ENCODE measurements around the gene TCF12.

TCF12 gene

GRCh38 chr15:57134071-57134605 lies 215.7 kb downstream of the TCF12 start:
- no peak for DNase-seq (ENCODE audit: low spot score)
- no peak for TF ChIP-seq CTCF (IDR thresholded peaks at IDR 0.05; ENCODE audit: borderline replicate concordance, control extremely low read depth, extremely low read depth, insufficient read depth, missing control alignments)
- in situ Hi-C loops (cut with MboI; ENCODE audit: low sequenced_read_pairs, unreplicated experiment): loop anchor here (10.0 to 25.0 kb wide), 2 partner anchors 319 to 647 kb away; no protein-coding TSS in a partner anchor

GRCh38 chr15:57134851-57135250 lies 216.4 kb downstream of the TCF12 start:
- no peak for TF ChIP-seq CTCF (IDR thresholded peaks at IDR 0.05; ENCODE audit: borderline replicate concordance, control extremely low read depth, extremely low read depth, insufficient read depth, missing control alignments)
- no peak for DNase-seq (ENCODE audit: low spot score)
- in situ Hi-C loops (cut with MboI; ENCODE audit: low sequenced_read_pairs, unreplicated experiment): loop anchor here (10.0 to 25.0 kb wide), 2 partner anchors 320 to 648 kb away; no protein-coding TSS in a partner anchor

- no peak for TF ChIP-seq CTCF (IDR thresholded peaks at IDR 0.05; ENCODE audit: borderline replicate concordance, control extremely low read depth, extremely low read depth, insufficient read depth, missing control alignments)
- in situ Hi-C loops (cut with MboI; ENCODE audit: low sequenced_read_pairs, unreplicated experiment): loop anchor here (10.0 to 25.0 kb wide), 2 partner anchors 321 to 648 kb away; no protein-coding TSS in a partner anchor
- no peak for DNase-seq (ENCODE audit: low spot score)
These were observed 217.4 kb downstream of the TCF12 start for GRCh38 chr15:57135800-57136199.

GRCh38 chr15:57138349-57138788 lies 219.9 kb downstream of the TCF12 start:
- in situ Hi-C loops (cut with MboI; ENCODE audit: low sequenced_read_pairs, unreplicated experiment): loop anchor here (10.0 to 25.0 kb wide), 2 partner anchors 324 to 651 kb away; no protein-coding TSS in a partner anchor
- no peak for TF ChIP-seq CTCF (IDR thresholded peaks at IDR 0.05; ENCODE audit: borderline replicate concordance, control extremely low read depth, extremely low read depth, insufficient read depth, missing control alignments)
- no peak for DNase-seq (ENCODE audit: low spot score)

GRCh38 chr15:57143511-57144078 lies 225.2 kb downstream of the TCF12 start:
- DNase-seq (ENCODE audit: low spot score): no peak
- TF ChIP-seq CTCF (IDR thresholded peaks at IDR 0.05; ENCODE audit: borderline replicate concordance, control extremely low read depth, extremely low read depth, insufficient read depth, missing control alignments): no peak
- in situ Hi-C loops (cut with MboI; ENCODE audit: low sequenced_read_pairs, unreplicated experiment): loop anchor here (10.0 to 25.0 kb wide), 2 partner anchors 381 to 656 kb away; no protein-coding TSS in a partner anchor

GRCh38 chr15:57144448-57144847 lies 226.0 kb downstream of the TCF12 start:
- in situ Hi-C loops (cut with MboI; ENCODE audit: low sequenced_read_pairs, unreplicated experiment): loop anchor here (10.0 to 25.0 kb wide), 2 partner anchors 380 to 657 kb away; no protein-coding TSS in a partner anchor

More at GRCh38 chr15:57144448-57144847, 226.0 kb downstream of the TCF12 start:
- DNase-seq (ENCODE audit: low spot score): no peak
- TF ChIP-seq CTCF (IDR thresholded peaks at IDR 0.05; ENCODE audit: borderline replicate concordance, control extremely low read depth, extremely low read depth, insufficient read depth, missing control alignments): no peak
